GM12878 (cell line): Measurements from ENCODE around the gene LTBP4. TPM values are rescaled to one million over a fixed set of nuclear protein-coding genes. Genes with fewer than 3 reads are reported as not detected.

Experiments used
- BACH1 ChIP-seq: fragments of 450-650 bp; IDR thresholded peaks from 2 replicates; pipeline ENCODE4 v1.6.1; 2017; ENCODE audit warnings: mild to moderate bottlenecking, borderline replicate concordance
- CBX3 ChIP-seq: fragments of 200-600 bp; sonication (generic); IDR thresholded peaks from 2 replicates; pipeline ENCODE4 v1.6.1; 2016; ENCODE audit warnings: low read depth, borderline replicate concordance
- GABPA ChIP-seq: IDR thresholded peaks from 2 replicates; pipeline ENCODE4 v1.6.1; 2014; ENCODE audit warnings: antibody characterized with exemption, low read depth, mild to moderate bottlenecking, inconsistent platforms
- IKZF1 ChIP-seq: fragments of 450-650 bp; conservative IDR thresholded peaks from 2 replicates; pipeline ENCODE4 v1.6.1; 2017; ENCODE audit warnings: antibody characterized with exemption, mild to moderate bottlenecking
- LARP7 ChIP-seq: fragments of 450-650 bp; IDR thresholded peaks from 2 replicates; pipeline ENCODE4 v1.6.1; 2017; ENCODE audit warnings: mild to moderate bottlenecking
- MEF2A ChIP-seq: IDR thresholded peaks from 2 replicates; pipeline ENCODE4 v1.6.1; 2011; ENCODE audit warnings: low read depth, mild to moderate bottlenecking, low read length, moderate library complexity; ENCODE audit not compliant: insufficient read depth
- MXI1 ChIP-seq: fragments of 150-350 bp; IDR thresholded peaks from 2 replicates; pipeline ENCODE4 v1.6.1; 2011; ENCODE audit warnings: low read depth, mild to moderate bottlenecking, inconsistent platforms, low read length, improper control_type of control experiment
- NFXL1 ChIP-seq: fragments of 450-650 bp; IDR thresholded peaks from 2 replicates; pipeline ENCODE4 v1.6.1; 2017; ENCODE audit warnings: antibody characterized with exemption, mild to moderate bottlenecking, borderline replicate concordance
- RAD21 ChIP-seq: IDR thresholded peaks from 2 replicates; pipeline ENCODE4 v1.6.1; 2011; ENCODE audit warnings: mild to moderate bottlenecking, low read depth, low read length, moderate library complexity; ENCODE audit not compliant: insufficient read depth
- RB1 ChIP-seq: fragments of 450-650 bp; formaldehyde crosslinking; IDR thresholded peaks from 2 replicates; pipeline ENCODE4 v1.6.1; 2017; ENCODE audit warnings: mild to moderate bottlenecking, borderline replicate concordance
- RCOR1 ChIP-seq: conservative IDR thresholded peaks from 2 replicates; pipeline ENCODE4 v1.6.1; 2012; ENCODE audit warnings: low read depth, low read length, improper control_type of control experiment
- RELA ChIP-seq: fragments of 450-650 bp; IDR thresholded peaks from 2 replicates; pipeline ENCODE4 v1.8.0; 2014; ENCODE audit warnings: borderline replicate concordance; ENCODE audit not compliant: partially characterized antibody
- SREBF1 ChIP-seq: IDR thresholded peaks from 2 replicates; pipeline ENCODE4 v1.6.1; 2012; ENCODE audit warnings: mild to moderate bottlenecking, low read length
- SUZ12 ChIP-seq: fragments of 200-600 bp; sonication (generic); IDR thresholded peaks from one replicate; pipeline ENCODE4 v1.6.1; 2018; ENCODE audit warnings: antibody characterized with exemption, mild to moderate bottlenecking; ENCODE audit not compliant: unreplicated experiment
- TARDBP ChIP-seq: IDR thresholded peaks from 2 replicates; pipeline ENCODE4 v1.6.1; 2016; ENCODE audit warnings: borderline replicate concordance
- TCF3 ChIP-seq: IDR thresholded peaks from 2 replicates; pipeline ENCODE4 v1.6.1; 2012; ENCODE audit warnings: low read depth, mild to moderate bottlenecking, low read length, borderline replicate concordance; ENCODE audit not compliant: insufficient read depth
- polyA plus RNA-seq, 11 experiments: library from polyadenylated mRNA; depleted of rRNA in 4 of 11; unstranded in 6 of 11; stranded (reverse) in 5 of 11; fragments of >200 nt; fragmentation: Nextera tagmentation in 4 of 11; fragmentation: Illumina TruSeq in 1 of 11; extraction: Ambion mirVana in 4 of 11; extraction: Trizol in 1 of 11; gene quantifications; 1 replicate in 1 of 11; 2 replicates in 10 of 11; pipeline versions ENCODE4 v1.2.1 to v1.2.3, GENCODE V29; 2011 to 2016; ENCODE audit warnings: inconsistent platforms in 2 of 11, missing spikeins in 2 of 11, low read depth in 1 of 11
- total RNA-seq, 4 experiments: library from RNA; depleted of rRNA in 3 of 4; stranded (reverse); fragments of >200 nt in 3 of 4; fragmentation: Illumina TruSeq in 1 of 4; extraction: Trizol in 1 of 4; gene quantifications; 2 replicates each; pipeline versions ENCODE4 v1.2.1 to v1.2.3, GENCODE V29; 2013 to 2021
- TF ChIP-seq, protein P1 (sequence below): fragments of 450-650 bp; IDR thresholded peaks from 2 replicates; pipeline ENCODE4 v1.6.1; 2016; ENCODE audit warnings: mild to moderate bottlenecking, moderate library complexity, borderline replicate concordance
- TF ChIP-seq, protein P2 (sequence below): IDR thresholded peaks from 2 replicates; pipeline ENCODE4 v1.6.1; 2011; ENCODE audit warnings: borderline replicate concordance, low read depth, mild to moderate bottlenecking, moderate library complexity, mixed read lengths, low read length; ENCODE audit not compliant: insufficient read depth; ENCODE audit errors: extremely low read length
- TF ChIP-seq, protein P3 (sequence below): fragments of 450-650 bp; conservative IDR thresholded peaks from 2 replicates; pipeline ENCODE4 v1.6.1; 2017; ENCODE audit warnings: mild to moderate bottlenecking, moderate library complexity
- TF ChIP-seq, protein P4 (sequence below): fragments of 450-650 bp; IDR thresholded peaks from 2 replicates; pipeline ENCODE4 v1.6.1; 2017; ENCODE audit warnings: mild to moderate bottlenecking

Gene LTBP4
- total and polyA plus RNA-seq, 10 of the 15 experiments (the other 5 are each of a cell fraction or from before 2014, with no cell fraction given): 0.09 to 34.6 (median 8.5) TPM; not detected in 1

DNA sequence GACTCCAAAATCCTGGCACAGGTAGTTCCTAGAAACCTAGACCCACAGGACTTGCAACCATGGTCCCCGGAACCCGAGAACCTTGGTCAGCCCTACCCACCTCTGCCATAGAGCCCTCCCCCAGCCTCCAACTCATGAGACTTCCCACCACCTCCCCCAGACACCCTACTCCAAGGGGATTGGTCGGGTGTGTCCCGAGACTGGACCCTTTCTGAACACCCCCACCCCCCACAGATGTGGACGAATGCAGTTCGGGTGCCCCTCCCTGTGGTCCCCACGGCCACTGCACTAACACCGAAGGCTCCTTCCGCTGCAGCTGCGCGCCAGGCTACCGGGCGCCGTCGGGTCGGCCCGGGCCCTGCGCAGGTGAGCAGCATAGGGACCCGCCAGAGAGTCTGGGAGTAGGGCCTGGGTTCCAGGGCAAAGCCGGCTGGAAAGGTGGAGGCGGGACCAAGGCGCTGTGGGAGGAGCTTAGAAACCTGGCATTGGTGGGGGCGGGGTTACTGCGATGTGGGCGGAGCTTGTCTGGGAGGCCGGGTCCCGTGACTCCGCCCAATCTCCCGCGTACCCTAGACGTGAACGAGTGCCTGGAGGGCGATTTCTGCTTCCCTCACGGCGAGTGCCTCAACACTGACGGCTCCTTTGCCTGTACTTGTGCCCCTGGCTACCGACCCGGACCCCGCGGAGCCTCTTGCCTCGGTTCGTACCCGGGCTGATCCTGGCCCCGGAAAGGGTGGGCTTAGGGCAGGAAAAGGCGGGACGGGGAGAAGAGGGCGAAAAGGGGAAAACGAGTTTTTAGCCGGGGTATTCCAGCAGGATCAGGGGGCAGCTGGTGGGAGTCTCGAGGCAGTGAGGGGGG, 11.9 kb downstream of the LTBP4 start (continued):
- TF ChIP-seq, protein P1, sequence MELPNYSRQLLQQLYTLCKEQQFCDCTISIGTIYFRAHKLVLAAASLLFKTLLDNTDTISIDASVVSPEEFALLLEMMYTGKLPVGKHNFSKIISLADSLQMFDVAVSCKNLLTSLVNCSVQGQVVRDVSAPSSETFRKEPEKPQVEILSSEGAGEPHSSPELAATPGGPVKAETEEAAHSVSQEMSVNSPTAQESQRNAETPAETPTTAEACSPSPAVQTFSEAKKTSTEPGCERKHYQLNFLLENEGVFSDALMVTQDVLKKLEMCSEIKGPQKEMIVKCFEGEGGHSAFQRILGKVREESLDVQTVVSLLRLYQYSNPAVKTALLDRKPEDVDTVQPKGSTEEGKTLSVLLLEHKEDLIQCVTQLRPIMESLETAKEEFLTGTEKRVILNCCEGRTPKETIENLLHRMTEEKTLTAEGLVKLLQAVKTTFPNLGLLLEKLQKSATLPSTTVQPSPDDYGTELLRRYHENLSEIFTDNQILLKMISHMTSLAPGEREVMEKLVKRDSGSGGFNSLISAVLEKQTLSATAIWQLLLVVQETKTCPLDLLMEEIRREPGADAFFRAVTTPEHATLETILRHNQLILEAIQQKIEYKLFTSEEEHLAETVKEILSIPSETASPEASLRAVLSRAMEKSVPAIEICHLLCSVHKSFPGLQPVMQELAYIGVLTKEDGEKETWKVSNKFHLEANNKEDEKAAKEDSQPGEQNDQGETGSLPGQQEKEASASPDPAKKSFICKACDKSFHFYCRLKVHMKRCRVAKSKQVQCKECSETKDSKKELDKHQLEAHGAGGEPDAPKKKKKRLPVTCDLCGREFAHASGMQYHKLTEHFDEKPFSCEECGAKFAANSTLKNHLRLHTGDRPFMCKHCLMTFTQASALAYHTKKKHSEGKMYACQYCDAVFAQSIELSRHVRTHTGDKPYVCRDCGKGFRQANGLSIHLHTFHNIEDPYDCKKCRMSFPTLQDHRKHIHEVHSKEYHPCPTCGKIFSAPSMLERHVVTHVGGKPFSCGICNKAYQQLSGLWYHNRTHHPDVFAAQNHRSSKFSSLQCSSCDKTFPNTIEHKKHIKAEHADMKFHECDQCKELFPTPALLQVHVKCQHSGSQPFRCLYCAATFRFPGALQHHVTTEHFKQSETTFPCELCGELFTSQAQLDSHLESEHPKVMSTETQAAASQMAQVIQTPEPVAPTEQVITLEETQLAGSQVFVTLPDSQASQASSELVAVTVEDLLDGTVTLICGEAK: peak; percentile 87; the same call in 1 of the 2 replicates
- TF ChIP-seq GABPA (peak; percentile 82; the same call in 1 of the 2 replicates), RAD21 (no peak), MEF2A (no peak), NFXL1 (no peak), LARP7 (peak; percentile 41), IKZF1 (peak; percentile 92), SREBF1 (no peak), SUZ12 (no peak), RB1 (peak; percentile 37; the same call in 1 of the 2 replicates), CBX3 (no peak), MXI1 (no peak), TCF3 (no peak), BACH1 (no peak), RCOR1 (no peak), RELA (peak; percentile 48), TARDBP (0 out of 2 replicates have a peak, but pooled peaks have one; percentile 41)
- TF ChIP-seq, protein P2, sequence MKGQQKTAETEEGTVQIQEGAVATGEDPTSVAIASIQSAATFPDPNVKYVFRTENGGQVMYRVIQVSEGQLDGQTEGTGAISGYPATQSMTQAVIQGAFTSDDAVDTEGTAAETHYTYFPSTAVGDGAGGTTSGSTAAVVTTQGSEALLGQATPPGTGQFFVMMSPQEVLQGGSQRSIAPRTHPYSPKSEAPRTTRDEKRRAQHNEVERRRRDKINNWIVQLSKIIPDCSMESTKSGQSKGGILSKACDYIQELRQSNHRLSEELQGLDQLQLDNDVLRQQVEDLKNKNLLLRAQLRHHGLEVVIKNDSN: no peak
- TF ChIP-seq, protein P3, sequence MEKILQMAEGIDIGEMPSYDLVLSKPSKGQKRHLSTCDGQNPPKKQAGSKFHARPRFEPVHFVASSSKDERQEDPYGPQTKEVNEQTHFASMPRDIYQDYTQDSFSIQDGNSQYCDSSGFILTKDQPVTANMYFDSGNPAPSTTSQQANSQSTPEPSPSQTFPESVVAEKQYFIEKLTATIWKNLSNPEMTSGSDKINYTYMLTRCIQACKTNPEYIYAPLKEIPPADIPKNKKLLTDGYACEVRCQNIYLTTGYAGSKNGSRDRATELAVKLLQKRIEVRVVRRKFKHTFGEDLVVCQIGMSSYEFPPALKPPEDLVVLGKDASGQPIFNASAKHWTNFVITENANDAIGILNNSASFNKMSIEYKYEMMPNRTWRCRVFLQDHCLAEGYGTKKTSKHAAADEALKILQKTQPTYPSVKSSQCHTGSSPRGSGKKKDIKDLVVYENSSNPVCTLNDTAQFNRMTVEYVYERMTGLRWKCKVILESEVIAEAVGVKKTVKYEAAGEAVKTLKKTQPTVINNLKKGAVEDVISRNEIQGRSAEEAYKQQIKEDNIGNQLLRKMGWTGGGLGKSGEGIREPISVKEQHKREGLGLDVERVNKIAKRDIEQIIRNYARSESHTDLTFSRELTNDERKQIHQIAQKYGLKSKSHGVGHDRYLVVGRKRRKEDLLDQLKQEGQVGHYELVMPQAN: 0 out of 2 replicates have a peak, but pooled peaks have one; percentile 42
- TF ChIP-seq, protein P4, sequence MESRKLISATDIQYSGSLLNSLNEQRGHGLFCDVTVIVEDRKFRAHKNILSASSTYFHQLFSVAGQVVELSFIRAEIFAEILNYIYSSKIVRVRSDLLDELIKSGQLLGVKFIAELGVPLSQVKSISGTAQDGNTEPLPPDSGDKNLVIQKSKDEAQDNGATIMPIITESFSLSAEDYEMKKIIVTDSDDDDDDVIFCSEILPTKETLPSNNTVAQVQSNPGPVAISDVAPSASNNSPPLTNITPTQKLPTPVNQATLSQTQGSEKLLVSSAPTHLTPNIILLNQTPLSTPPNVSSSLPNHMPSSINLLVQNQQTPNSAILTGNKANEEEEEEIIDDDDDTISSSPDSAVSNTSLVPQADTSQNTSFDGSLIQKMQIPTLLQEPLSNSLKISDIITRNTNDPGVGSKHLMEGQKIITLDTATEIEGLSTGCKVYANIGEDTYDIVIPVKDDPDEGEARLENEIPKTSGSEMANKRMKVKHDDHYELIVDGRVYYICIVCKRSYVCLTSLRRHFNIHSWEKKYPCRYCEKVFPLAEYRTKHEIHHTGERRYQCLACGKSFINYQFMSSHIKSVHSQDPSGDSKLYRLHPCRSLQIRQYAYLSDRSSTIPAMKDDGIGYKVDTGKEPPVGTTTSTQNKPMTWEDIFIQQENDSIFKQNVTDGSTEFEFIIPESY: no peak
